ENCODE measurements around the gene PSMC4.

DNA sequence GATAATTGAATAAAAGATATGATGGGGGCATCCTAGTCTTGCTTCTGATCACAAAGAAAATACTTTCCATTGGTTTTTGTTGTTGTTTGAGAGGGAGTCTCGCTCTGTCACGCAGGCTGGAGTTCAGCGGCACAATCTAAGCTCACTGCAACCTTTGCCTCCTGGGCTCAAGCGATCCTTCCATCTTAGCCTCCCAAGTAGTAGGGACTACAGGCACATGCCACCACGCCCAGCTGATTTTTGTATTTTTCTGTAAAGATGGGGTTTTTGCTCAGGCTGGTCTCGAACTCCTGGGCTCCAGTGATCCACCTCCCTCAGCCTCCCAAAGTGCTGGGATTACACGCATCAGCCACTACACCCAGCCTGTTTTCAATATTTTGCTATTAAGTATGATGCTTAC, 17.1 kb upstream of the PSMC4 start:
- TF ChIP-seq, protein P1, sequence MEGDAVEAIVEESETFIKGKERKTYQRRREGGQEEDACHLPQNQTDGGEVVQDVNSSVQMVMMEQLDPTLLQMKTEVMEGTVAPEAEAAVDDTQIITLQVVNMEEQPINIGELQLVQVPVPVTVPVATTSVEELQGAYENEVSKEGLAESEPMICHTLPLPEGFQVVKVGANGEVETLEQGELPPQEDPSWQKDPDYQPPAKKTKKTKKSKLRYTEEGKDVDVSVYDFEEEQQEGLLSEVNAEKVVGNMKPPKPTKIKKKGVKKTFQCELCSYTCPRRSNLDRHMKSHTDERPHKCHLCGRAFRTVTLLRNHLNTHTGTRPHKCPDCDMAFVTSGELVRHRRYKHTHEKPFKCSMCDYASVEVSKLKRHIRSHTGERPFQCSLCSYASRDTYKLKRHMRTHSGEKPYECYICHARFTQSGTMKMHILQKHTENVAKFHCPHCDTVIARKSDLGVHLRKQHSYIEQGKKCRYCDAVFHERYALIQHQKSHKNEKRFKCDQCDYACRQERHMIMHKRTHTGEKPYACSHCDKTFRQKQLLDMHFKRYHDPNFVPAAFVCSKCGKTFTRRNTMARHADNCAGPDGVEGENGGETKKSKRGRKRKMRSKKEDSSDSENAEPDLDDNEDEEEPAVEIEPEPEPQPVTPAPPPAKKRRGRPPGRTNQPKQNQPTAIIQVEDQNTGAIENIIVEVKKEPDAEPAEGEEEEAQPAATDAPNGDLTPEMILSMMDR (IDR thresholded peaks at IDR 0.05), result no peak
- TF ChIP-seq POLR2A (IDR thresholded peaks at IDR 0.05), result no peak

All from lower leg skin (tissue), 3 donors.